GM19043 (cell line): ENCODE measurements around the gene CDKN2AIPNL.

Experiments
- ATAC-seq: cut with Tn5 transposase; IDR thresholded peaks from one replicate; pipeline ENCODE4 v1.9.1; 2021; ENCODE audit warnings: low read depth; ENCODE audit not compliant: unreplicated experiment

The CDKN2AIPNL gene

GRCh38 chr5:134411546-134412266, at the start of gene CDKN2AIPNL:
CDKN2AIPNL (minus strand) TSS chr5:134411881; CDS start chr5:134411854, 27 bp downstream.
- ATAC-seq: peak; percentile 97

GRCh38 chr5:134460551-134460950, 48.9 kb upstream of the CDKN2AIPNL start:
- no peak for ATAC-seq

GRCh38 chr5:134459491-134459890, 47.8 kb upstream of the CDKN2AIPNL start:
- no peak for ATAC-seq

GRCh38 chr5:134459010-134459403, 47.3 kb upstream of the CDKN2AIPNL start:
- ATAC-seq: no peak

- no peak for ATAC-seq
These were observed 46.7 kb upstream of the CDKN2AIPNL start for GRCh38 chr5:134458234-134459009.

GRCh38 chr5:134457801-134458200, 46.1 kb upstream of the CDKN2AIPNL start:
- ATAC-seq: no peak

- no peak for ATAC-seq
These were observed 45.1 kb upstream of the CDKN2AIPNL start for GRCh38 chr5:134456825-134457224.

GRCh38 chr5:134455466-134455865, 43.8 kb upstream of the CDKN2AIPNL start:
- no peak for ATAC-seq

- no peak for ATAC-seq
These were observed 41.3 kb upstream of the CDKN2AIPNL start for GRCh38 chr5:134453016-134453415.

GRCh38 chr5:134451936-134452505, 40.3 kb upstream of the CDKN2AIPNL start:
- ATAC-seq: no peak

- no peak for ATAC-seq
These were observed 39.7 kb upstream of the CDKN2AIPNL start for GRCh38 chr5:134451225-134451935.

- no peak for ATAC-seq
These were observed 38.7 kb upstream of the CDKN2AIPNL start for GRCh38 chr5:134450374-134450773.

GRCh38 chr5:134449167-134449566, 37.5 kb upstream of the CDKN2AIPNL start:
- no peak for ATAC-seq

GRCh38 chr5:134447815-134448520, 36.3 kb upstream of the CDKN2AIPNL start:
- no peak for ATAC-seq

GRCh38 chr5:134446938-134447337, 35.3 kb upstream of the CDKN2AIPNL start:
- ATAC-seq: peak; percentile 78

GRCh38 chr5:134445856-134446818, 34.5 kb upstream of the CDKN2AIPNL start:
- no peak for ATAC-seq

- ATAC-seq: no peak
These were observed 33.3 kb upstream of the CDKN2AIPNL start for GRCh38 chr5:134444941-134445471.

GRCh38 chr5:134440201-134440755, 28.6 kb upstream of the CDKN2AIPNL start:
- no peak for ATAC-seq
